Neuronal stem cell (in vitro differentiated cells): ENCODE results near the gene CCNJ.

Source experiments
- DNase-seq: peaks from one replicate; pipeline ENCODE4 v3.0.0-alpha.2; 2013; ENCODE audit warnings: low spot score
- H2AFZ ChIP-seq: one replicate; pipeline ENCODE4 v1.6.1; 2013; ENCODE audit warnings: mild to moderate bottlenecking, low read length, inconsistent platforms
- H2AK5ac ChIP-seq: 2 replicates; pipeline ENCODE4 v1.6.1; 2013; ENCODE audit warnings: low read depth, mild to moderate bottlenecking, inconsistent platforms, low read length, moderate library complexity, mixed read lengths
- H2BK120ac ChIP-seq: 2 replicates; pipeline ENCODE4 v1.6.1; 2013; ENCODE audit warnings: low read depth, mild to moderate bottlenecking, inconsistent platforms, low read length, moderate library complexity, mixed read lengths
- H2BK12ac ChIP-seq: one replicate; pipeline ENCODE4 v1.6.1; 2013; ENCODE audit warnings: low read length, inconsistent platforms
- H2BK15ac ChIP-seq: 2 replicates; pipeline ENCODE4 v1.6.1; 2013; ENCODE audit warnings: mild to moderate bottlenecking, low read length, inconsistent platforms, mixed read lengths
- H2BK5ac ChIP-seq: one replicate; pipeline ENCODE4 v1.6.1; 2013; ENCODE audit warnings: inconsistent platforms, mild to moderate bottlenecking, low read length, moderate library complexity
- H3K14ac ChIP-seq: one replicate; pipeline ENCODE4 v1.6.1; 2013; ENCODE audit warnings: low read length, inconsistent platforms
- H3K18ac ChIP-seq: 2 replicates; pipeline ENCODE4 v1.6.1; 2013; ENCODE audit warnings: low read length, inconsistent platforms
- H3K23ac ChIP-seq: 2 replicates; pipeline ENCODE4 v1.6.1; 2013; ENCODE audit warnings: low read depth, mild to moderate bottlenecking, mixed read lengths, low read length, inconsistent platforms; ENCODE audit not compliant: poor library complexity
- H3K27ac ChIP-seq: replicated peaks from 3 replicates; pipeline ENCODE4 v1.5.1; 2013; ENCODE audit warnings: low read length, inconsistent platforms
- H3K27me3 ChIP-seq, 3 experiments: 2 replicates each; pipeline ENCODE4 v1.6.1; 2013; ENCODE audit warnings: low read length in 3 of 3, mild to moderate bottlenecking in 2 of 3, inconsistent platforms in 1 of 3, low read depth in 1 of 3, mixed read lengths in 1 of 3, moderate library complexity in 1 of 3; ENCODE audit not compliant: control insufficient read depth in 3 of 3, insufficient read depth in 3 of 3
- H3K36me3 ChIP-seq, 2 donors: replicated peaks in 1 of 2; 2 replicates each; pipeline ENCODE4 v1.6.1; 2013; ENCODE audit warnings: low read length in 2 of 2; ENCODE audit not compliant: control insufficient read depth in 2 of 2, insufficient read depth in 2 of 2
- H3K4ac ChIP-seq: 2 replicates; pipeline ENCODE4 v1.6.1; 2013; ENCODE audit warnings: inconsistent platforms, mild to moderate bottlenecking, low read length, moderate library complexity
- H3K4me1 ChIP-seq, 2 donors: 1 replicate in 1 of 2; 2 replicates in 1 of 2; pipeline ENCODE4 v1.6.1; 2013; ENCODE audit warnings: low read length in 2 of 2, low read depth in 1 of 2; ENCODE audit not compliant: control insufficient read depth in 2 of 2, insufficient read depth in 1 of 2
- H3K4me2 ChIP-seq: one replicate; pipeline ENCODE4 v1.6.1; 2013; ENCODE audit warnings: mild to moderate bottlenecking, low read length, inconsistent platforms; ENCODE audit not compliant: insufficient read depth, poor library complexity, severe bottlenecking
- H3K4me3 ChIP-seq, 2 donors: 2 replicates each; pipeline ENCODE4 v1.5.1; 2013; ENCODE audit warnings: low read length in 2 of 2, mild to moderate bottlenecking in 2 of 2, inconsistent platforms in 1 of 2, moderate library complexity in 1 of 2
- H3K79me1 ChIP-seq: one replicate; pipeline ENCODE4 v1.6.1; 2013; ENCODE audit warnings: low read depth, mild to moderate bottlenecking, inconsistent platforms, low read length, moderate library complexity
- H3K9ac ChIP-seq: one replicate; pipeline ENCODE4 v1.6.1; 2013; ENCODE audit warnings: mild to moderate bottlenecking, low read depth, low read length, inconsistent platforms; ENCODE audit not compliant: poor library complexity
- H3K9me3 ChIP-seq, 2 donors: replicated peaks in 1 of 2; 2 replicates each; pipeline versions ENCODE3 to v1.6.1; 2013; ENCODE audit warnings: low read length in 2 of 2, mild to moderate bottlenecking in 2 of 2, inconsistent platforms in 1 of 2, low read depth in 1 of 2, mixed read lengths in 1 of 2, moderate library complexity in 1 of 2; ENCODE audit not compliant: control insufficient read depth in 2 of 2, insufficient read depth in 1 of 2
- H4K8ac ChIP-seq: one replicate; pipeline ENCODE4 v1.6.1; 2013; ENCODE audit warnings: low read depth, mild to moderate bottlenecking, inconsistent platforms, low read length, moderate library complexity
- H4K91ac ChIP-seq: one replicate; pipeline ENCODE4 v1.6.1; 2013; ENCODE audit warnings: low read length, low read depth, mild to moderate bottlenecking, inconsistent platforms; ENCODE audit not compliant: poor library complexity
- WGBS, 2 donors: extraction: QIAGEN DNeasy Blood & Tissue Kit; methylation state at CpG; one replicate each; pipeline ENCODE4 v1.1.7; 2013; ENCODE audit warnings: missing lambda C conversion rate in 2 of 2, mixed read lengths in 1 of 2; ENCODE audit not compliant: insufficient read length in 2 of 2, insufficient replicate concordance in 1 of 2; ENCODE audit errors: extremely low coverage in 2 of 2; 5-methylcytosine and 5-hydroxymethylcytosine counted together

The CCNJ gene

DNA sequence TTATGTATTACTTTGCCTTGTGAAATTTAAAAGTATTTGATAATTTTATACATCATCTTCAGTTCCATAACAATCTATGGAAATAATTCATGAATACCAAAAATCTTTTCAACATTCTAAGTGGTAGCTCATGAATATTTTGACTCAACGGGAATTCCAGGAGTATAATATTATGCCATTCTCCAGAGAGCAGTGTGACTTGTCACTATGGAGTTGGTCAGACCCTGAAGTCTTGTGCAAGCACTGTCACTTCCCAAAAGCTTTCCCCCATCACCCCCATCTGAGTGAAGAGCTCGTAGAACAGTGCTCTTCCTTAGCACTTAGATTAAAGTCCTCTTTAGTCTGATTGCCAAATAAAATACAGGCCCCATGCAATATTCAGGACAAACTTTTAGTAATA, 29.4 kb upstream of the CCNJ start:
- Histone ChIP-seq H3K4me2 (no peak overlapping the region), H3K14ac (no peak overlapping the region), H3K27me3 (peaks cover 0 to 14% (median 0%) of the 10 kb centered on the region in 3 experiments), H4K91ac (no peak overlapping the region), H3K9ac (no peak overlapping the region), H3K4me3 (no peak overlapping the region), H4K8ac (no peak overlapping the region), H3K36me3 (no peaks in the 10 kb centered on the region), H3K27ac (no peak overlapping the region), H3K23ac (no peak overlapping the region), H3K79me1 (no peaks in the 10 kb centered on the region), H3K4ac (no peak overlapping the region), H2BK12ac (no peak overlapping the region), H3K9me3 (no peaks in the 10 kb centered on the region), H2BK15ac (no peak overlapping the region), H2AK5ac (no peak overlapping the region), H2BK120ac (no peak overlapping the region), H2BK5ac (no peak overlapping the region), H3K4me1 (no peaks in the 10 kb centered on the region), H3K18ac (no peak overlapping the region), H2AFZ (no peak overlapping the region)
- no CpG with 5 or more reads among the region's 2 CpGs for WGBS, 2 donors
- DNase-seq, result no peak

DNA sequence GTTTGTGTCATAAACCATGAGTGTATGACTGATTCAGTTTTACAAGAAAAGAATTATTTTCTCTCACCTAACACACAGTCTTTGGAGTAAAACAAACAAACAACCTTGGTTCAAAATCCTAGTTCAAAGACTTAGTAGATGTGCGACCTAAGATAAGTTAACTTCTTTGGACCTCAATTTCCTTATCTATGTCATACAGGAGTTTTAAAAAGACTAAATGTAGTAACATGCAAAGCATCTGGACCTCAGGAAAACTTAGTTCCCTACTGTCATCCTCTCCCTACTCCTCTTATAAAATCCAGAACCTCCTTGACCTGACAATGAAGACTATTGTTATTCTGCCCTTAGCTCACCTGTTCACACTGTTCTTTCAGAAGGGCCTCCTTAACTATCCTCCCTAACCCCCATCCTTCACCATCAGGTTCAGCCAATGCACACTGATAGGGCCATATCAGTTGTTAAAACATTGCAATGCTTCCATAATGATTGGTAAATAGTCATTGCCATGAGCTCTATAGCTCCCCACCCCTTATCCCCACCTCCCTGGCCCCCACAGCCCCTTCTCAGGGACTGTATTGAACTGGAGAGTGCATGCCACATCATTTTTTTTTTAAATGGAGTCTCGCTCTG, 28.8 kb upstream of the CCNJ start:
- WGBS, 2 donors, result no CpG with 5 or more reads among the region's 2 CpGs
- DNase-seq, result no peak
- H2BK15ac ChIP-seq, result no peak overlapping the region
- H3K9ac ChIP-seq, result no peak overlapping the region
- H3K36me3 ChIP-seq, result no peaks in the 10 kb centered on the region
- H3K27ac ChIP-seq, result no peak overlapping the region
- no peak overlapping the region for H3K4me2 ChIP-seq
- no peak overlapping the region for H2BK120ac ChIP-seq
- no peaks in the 10 kb centered on the region for H3K9me3 ChIP-seq
- H3K23ac ChIP-seq, result no peak overlapping the region
- H3K4ac ChIP-seq, result no peak overlapping the region
- no peak overlapping the region for H2BK12ac ChIP-seq
- H4K91ac ChIP-seq, result no peak overlapping the region
- H2BK5ac ChIP-seq, result no peak overlapping the region
- H3K18ac ChIP-seq, result no peak overlapping the region
- no peak overlapping the region for H3K14ac ChIP-seq
- H3K27me3 ChIP-seq, result peaks cover 0 to 20% (median 0%) of the 10 kb centered on the region in 3 experiments
- H2AFZ ChIP-seq, result no peak overlapping the region
- H4K8ac ChIP-seq, result no peak overlapping the region
- no peak overlapping the region for H3K4me3 ChIP-seq
- no peaks in the 10 kb centered on the region for H3K4me1 ChIP-seq
- no peaks in the 10 kb centered on the region for H3K79me1 ChIP-seq
- H2AK5ac ChIP-seq, result no peak overlapping the region

DNA sequence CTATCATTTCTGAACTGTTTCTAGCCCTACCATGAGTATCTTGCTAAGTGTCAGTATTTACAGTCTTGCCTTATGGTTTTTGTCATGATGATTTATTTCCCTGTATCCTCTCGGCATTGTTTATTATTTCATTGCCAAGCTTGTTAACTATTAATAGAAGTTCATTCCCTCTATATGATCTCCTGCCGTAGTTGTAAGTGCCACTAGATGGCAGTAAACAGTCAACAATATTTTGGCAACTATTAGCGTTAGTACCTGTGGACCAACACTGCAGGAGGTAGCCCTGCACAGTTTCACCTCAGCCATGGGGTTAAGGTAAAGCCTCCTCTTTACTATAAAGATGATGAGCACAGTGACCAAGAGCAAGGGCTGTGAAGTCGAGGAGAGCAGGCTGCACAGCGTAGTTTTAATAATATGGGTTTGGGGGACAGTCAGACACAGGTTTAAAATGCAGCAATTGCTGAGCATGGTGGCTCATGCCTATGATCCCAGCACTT, 26.1 kb upstream of the CCNJ start:
- no peak overlapping the region for H3K4me2 ChIP-seq
- no peak overlapping the region for H2AFZ ChIP-seq
- peaks cover 0 to 19% (median 0%) of the 10 kb centered on the region in 3 experiments for H3K27me3 ChIP-seq
- no peak overlapping the region for H3K9ac ChIP-seq
- H3K9me3 ChIP-seq, result no peaks in the 10 kb centered on the region
- no peaks in the 10 kb centered on the region for H3K79me1 ChIP-seq
- H2BK120ac ChIP-seq, result no peak overlapping the region
- H4K8ac ChIP-seq, result no peak overlapping the region
- H2AK5ac ChIP-seq, result no peak overlapping the region
- H2BK5ac ChIP-seq, result no peak overlapping the region
- no peak overlapping the region for H3K4ac ChIP-seq
- H3K23ac ChIP-seq, result no peak overlapping the region
- no peak overlapping the region for H3K4me3 ChIP-seq
- no peak overlapping the region for H2BK12ac ChIP-seq
- no peak overlapping the region for H3K27ac ChIP-seq
- WGBS, 2 donors, result no CpG with 5 or more reads among the region's 5 CpGs
- H2BK15ac ChIP-seq, result no peak overlapping the region
- H3K18ac ChIP-seq, result no peak overlapping the region
- H3K14ac ChIP-seq, result no peak overlapping the region
- no peaks in the 10 kb centered on the region for H3K4me1 ChIP-seq
- no peak overlapping the region for H4K91ac ChIP-seq
- H3K36me3 ChIP-seq, result no peaks in the 10 kb centered on the region
- DNase-seq, result peak; percentile 38

DNA sequence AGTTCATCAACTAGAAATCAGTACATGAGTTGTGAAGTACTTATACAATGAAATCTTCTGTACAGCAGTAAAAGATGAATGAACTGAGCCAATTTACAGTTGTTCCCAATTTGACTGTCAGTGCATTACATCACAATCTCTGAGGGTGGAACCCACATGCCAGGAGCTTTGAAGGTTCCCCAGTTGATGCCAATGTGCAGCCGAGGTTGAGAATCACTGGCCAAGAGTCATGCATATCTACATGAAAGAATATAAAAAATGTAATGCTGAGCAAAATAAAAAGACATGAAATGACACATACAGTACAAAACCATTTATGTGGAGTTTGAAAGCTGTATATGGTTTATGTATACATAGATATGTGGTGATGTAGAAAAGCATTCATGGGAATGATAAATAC, 22.1 kb upstream of the CCNJ start:
- Histone ChIP-seq H3K14ac (no peak overlapping the region), H2BK5ac (no peak overlapping the region), H3K4ac (no peak overlapping the region), H3K27ac (no peak overlapping the region), H2AFZ (no peak overlapping the region), H4K91ac (no peak overlapping the region), H3K79me1 (no peaks in the 10 kb centered on the region), H2BK120ac (no peak overlapping the region), H4K8ac (no peak overlapping the region), H3K4me3 (no peak overlapping the region), H3K36me3 (no peaks in the 10 kb centered on the region), H3K23ac (no peak overlapping the region), H3K18ac (no peak overlapping the region), H3K27me3 (peaks cover 0 to 25% (median 0%) of the 10 kb centered on the region in 3 experiments), H3K9ac (no peak overlapping the region), H2BK15ac (no peak overlapping the region), H3K4me1 (no peaks in the 10 kb centered on the region), H3K9me3 (no peaks in the 10 kb centered on the region), H2AK5ac (no peak overlapping the region), H3K4me2 (no peak overlapping the region), H2BK12ac (no peak overlapping the region)
- no CpG with 5 or more reads among the region's 1 CpG for whole genome bisulfite sequencing, 2 donors
- no peak for DNase-seq
